ENCODE data around the gene NFKBIL1.
"Not testable (repeated sequence)": the region's sequence is repeated elsewhere in the genome, so short reads cannot be mapped to it uniquely, and the experiment has no call there.

Gene NFKBIL1

DNA sequence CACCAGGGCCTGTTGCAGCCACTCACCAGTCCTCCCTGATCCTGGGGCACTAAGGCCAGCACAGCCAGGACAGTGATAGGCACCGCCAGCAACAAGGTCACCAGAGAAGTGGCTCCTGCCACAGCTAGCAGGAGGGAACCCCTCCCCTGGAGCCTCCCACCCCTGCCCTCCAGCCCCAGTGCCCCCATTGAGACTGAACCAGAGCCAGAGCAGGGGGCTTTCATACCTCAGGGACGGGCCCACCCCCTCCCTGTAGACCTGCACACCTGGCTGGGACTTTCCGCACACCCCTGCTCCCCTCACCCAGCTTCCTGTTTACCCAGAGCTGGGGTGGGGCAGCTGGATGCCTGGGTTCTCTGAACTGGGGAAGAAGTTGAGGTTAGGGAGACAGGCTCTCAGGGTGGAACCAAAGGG is 34.8 kb downstream of the NFKBIL1 start, which contains the start of gene LTB:
Gene LTB, minus strand, starts transcription at position 195 of the 414 bp plus-strand sequence. Its CDS starts 7 bp downstream, at position 188.
- no peak for DNase-seq

DNA sequence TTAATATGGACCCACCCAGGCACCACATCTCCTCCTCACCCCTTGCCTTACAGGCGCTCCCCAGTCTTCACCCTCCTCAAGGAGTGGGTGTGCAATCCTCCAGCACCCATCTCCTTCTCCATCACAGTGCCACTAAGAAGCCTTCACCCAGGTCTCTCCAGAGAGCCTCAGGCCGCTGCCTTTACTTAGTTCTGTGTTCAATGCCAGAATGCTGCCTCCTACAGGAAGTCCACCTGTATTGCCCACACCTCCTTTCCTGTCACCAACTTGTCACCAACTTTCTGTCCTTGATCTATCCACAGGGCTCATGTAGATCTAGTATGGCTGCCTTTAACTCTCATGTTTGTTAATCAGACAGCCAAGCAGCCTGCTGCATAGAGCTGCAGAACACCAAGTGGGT is 38.1 kb downstream of the NFKBIL1 start:
- no peak for DNase-seq

DNA sequence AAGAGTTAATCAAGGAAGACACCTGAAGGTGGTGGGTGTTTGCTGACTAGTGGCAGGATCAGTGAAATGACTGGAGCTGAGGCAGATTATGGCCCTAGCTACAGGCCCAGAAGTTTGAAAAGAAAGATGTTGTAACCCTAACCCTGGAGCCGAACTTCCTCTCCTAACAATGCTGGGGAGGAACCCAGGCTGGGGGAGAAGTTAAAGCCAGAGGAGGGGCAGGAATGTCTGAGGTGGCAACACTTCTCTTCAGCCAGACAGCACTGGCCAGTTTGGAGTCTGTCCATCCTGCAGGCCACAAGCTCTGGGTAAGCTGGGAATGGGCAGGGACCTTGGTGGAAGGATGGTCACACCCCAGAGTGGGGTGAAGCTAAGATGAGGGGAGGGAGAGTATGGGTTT is 38.6 kb downstream of the NFKBIL1 start, which contains the start of gene LST1:
Gene LST1, plus strand, starts transcription at position 270 of the 400 bp plus-strand sequence. CDS start 1,023 bp downstream, outside the sequence.
- no peak for DNase-seq

DNA sequence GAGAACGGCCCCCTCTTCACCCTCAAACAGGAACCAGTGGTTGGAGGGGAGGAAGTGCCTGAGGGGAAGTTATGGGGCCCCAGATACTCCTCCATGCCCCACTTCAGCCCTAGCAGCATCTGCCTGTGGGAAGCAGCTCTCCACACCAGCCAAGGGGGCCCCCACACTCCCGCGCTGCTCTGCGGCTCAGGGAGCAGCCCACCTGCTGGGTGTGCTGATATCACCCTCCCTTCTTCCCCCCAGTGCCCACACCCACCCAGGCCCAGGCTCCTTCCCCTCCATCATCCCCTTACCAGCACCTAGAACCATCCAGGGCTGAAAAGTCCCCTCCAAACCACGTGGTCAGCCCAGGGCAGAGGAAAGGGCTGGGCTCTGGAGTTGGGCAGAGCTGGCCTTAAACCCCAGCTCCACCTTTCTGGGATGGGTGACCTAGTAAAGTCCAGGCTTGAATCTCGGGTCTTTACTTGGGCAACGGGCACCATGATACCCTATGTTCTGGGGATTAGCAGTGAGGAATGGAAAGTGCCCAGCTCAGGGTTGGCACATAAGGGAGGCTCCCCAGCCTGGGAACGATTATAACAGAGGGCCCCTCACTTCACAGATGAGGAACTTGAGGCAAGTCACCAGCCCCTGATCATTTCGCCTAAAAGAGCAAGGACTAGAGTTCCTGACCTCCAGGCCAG is 39.3 kb downstream of the NFKBIL1 start:
- DNase-seq, result no peak

DNA sequence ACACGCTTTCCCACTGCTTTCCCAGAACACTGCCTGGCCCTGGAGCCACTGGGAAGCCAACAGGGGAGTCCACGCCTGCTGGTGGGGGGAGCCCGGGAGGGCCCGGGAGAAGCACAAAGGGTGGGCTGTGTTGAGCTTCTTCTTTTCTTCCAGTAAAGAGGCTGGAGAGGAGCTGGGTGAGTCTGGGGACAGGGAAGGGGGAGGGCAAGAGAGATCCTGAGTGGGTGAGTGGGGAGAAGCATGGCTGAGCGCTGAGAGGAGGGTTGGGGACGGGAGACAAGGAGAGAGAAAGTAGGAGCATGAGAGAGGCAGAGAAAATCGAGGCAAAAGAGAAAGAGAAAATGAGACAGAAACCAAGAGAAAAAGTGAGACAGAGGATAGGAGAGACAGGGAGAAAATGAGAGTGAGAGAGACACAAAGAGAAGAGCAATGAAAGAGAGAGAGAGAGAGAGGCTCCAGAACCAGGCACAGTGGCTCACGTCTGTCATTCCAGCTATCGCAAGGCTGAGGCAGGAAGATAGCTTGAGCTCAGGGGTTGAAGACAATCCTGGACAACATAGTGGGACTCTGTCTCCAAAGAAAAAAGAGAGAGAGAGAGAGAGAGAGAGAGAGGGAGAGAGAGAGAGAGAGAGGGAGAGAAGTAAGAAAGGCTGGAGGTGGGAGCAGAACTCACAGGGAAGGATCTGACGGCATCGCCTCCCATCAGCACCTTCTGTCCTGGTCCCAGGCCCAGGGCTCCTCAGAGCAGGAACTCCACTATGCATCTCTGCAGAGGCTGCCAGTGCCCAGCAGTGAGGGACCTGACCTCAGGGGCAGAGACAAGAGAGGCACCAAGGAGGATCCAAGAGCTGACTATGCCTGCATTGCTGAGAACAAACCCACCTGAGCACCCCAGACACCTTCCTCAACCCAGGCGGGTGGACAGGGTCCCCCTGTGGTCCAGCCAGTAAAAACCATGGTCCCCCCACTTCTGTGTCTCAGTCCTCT is 40.7 kb downstream of the NFKBIL1 start:
- DNase-seq, result no peak

DNA sequence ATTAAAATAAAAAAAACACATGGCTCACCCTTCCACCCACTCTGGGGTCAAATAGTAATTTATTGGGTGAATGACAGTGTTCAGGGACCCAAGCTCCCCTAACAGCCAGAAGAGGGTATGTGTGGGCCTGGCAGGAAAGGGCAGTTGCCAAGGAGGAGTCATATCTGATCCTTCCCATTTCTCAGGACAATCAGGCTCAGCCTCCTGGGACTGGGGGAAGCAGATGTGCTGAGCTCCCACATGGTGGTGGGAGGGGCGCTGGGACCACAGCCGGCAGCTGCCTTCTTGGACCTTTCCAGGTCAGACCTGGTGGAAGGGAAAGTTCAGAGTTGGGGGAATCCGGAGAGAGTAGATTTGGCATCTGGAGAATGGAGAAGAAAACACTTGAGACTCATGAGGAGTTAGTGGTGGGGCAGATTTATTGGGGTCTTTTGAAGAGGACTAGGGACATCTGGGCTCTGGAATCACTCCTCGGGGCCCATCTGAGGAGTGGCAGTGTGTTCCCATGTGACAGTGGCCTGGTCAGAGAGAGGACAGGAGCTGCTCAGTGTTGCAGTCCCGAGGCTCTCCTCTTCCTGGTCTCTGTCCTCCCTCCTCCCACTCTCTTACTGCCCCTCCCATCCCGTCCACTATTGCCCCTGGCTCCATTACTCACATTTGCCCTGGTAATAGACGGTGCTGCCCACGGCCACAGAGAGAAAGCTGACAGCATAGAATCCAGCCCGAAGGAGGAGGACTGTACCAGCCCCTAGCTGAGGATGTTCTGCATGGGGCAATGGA is 41.7 kb downstream of the NFKBIL1 start:
- no peak for DNase-seq

DNA sequence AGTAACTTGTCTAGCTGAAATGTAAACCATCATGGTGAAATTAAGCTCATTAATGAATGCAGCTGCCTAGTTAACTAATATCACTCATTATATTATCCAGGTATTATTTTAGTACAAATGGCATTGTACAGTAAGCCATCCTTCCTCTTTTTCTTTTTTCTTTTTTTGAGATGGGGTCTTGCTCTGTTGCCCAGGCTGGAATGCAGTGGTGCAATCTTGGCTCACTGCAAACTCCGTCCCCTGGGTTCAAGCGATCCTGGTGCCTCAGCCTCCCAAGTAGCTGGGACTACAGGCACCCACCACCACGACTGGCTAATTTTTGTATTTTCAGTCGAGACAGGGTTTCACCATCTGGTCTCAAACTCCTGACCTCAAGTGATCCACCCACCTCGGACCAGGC is 43.3 kb downstream of the NFKBIL1 start:
- DNase-seq, result not testable (repeated sequence)

DNA sequence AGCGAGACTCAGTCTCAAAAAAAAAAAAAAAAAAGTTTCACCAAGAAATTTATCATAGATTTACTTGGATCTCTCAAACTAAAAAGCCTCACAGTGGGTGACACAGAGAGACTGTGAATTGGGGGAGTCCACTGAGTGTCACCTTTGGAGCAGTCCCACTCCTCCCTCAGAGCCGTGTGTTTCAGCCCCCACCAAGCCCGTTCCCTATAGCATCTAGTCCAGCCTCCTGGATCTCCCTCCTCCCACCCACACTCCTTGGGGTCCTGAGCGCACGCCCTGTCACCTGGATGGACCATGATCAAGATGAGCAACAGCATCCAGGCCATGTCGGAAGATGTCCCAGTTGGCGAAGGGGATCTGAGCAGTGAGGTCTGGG is 45.0 kb downstream of the NFKBIL1 start:
- no peak for DNase-seq

DNA sequence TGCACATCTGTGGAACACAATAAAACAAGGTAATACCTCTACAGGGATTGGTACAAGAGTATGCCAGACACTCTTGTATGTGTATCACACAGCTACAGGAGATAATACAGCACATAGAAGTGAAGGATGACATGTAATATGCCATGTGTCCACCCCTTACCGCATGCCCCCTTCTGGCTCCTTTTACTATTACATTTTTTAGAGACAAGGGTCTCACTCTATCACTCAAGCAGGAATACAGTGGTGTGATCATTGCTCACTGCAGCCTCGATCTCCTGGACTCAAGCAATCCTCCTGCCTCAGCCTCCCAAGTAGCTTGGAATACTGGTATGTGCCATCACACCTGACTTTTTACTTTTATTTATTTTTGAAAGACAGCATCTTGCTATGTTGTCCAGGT is 49.6 kb downstream of the NFKBIL1 start:
- peak; percentile 14 for DNase-seq

DNA sequence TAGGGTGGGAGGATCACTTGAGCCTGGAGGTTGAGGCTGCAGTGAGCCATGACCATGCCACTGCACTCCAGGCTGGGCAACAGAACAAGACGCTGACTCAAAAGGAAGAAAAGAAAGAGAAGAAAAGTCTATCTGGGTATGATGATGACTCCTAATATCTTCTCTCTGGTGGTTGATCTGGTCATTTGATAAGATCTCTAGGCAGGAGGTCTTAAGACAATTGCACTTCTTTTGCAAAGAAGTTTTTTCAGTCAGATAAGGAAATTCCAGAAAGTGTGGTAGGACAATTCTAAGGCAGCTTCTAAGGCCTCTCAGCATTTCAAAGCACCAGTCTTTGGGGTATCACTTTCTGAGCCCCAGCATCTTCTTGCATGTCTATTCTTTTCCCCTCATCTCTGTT is 59.9 kb downstream of the NFKBIL1 start:
- DNase-seq, result no peak
